ENCODE data around the gene VAC14.

VAC14 gene

GRCh38 chr16:70750893-70751467 is 50.0 kb downstream of the VAC14 start:
- peak; percentile 27; the same call in 1 of the 2 replicates for TF ChIP-seq POLR2AphosphoS5 (IDR thresholded peaks at IDR 0.05; ENCODE audit: low read depth, low read length)
- TF ChIP-seq FOXP2 (optimal IDR thresholded peaks at IDR 0.05; ENCODE audit: borderline replicate concordance, extremely low read depth, extremely low read length, insufficient read depth): no peak

DNA sequence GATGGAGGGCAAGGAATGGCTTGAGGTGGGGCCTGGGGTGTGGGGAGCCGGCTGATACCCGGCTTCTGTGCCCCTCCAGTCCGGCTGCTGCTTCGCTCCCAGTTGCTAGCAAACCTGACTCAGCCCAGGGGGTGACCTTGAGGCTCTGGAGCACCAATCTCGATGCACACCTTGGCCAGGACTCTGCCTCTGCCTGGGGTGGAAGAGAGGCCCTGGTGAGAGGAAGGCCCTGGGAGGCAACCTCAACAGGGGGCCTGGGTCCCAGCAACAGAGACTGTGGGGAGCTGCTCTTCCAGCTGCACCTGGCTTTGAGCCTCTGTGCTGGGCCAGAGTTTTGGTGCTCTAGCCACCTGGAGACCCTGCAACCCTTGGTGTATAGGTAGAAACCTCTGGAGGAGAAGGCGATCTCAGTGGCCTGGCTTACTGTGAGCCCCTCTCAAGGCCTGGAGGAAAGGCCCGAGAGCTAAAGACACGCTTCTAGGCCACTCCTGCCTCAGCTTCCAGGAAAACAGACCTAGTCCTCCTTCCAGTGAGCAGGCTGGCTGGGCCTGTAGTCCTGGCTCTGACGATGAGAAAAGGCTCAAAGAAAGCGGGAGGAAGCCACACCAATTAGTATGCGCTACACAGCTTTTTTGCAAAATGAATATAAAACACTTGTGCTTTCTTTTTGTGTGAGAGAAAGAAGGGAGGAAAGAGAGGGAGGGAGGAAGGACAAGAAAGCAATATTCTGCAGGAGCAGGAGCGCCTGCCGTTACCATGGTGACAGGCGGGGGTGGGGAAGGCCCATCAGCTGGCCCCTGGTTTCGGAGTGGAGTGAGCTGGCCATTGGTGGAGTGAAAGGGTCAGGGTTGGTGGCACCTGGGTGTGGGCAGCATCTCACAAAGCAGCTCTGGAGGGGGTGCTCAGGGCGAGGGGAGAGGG is 51.0 kb downstream of the VAC14 start:
- TF ChIP-seq TAF1 (IDR thresholded peaks at IDR 0.05; ENCODE audit: borderline replicate concordance, insufficient read depth, low read length) (no peak), REST (IDR thresholded peaks at IDR 0.05; ENCODE audit: insufficient read depth in 1 of 2, low read depth in 2 of 2, low read length in 2 of 2) (no peak), FOXP2 (optimal IDR thresholded peaks at IDR 0.05; ENCODE audit: borderline replicate concordance, extremely low read depth, extremely low read length, insufficient read depth) (no peak), SIN3A (IDR thresholded peaks at IDR 0.05; ENCODE audit: borderline replicate concordance, insufficient read depth, low read length) (no peak), POLR2AphosphoS5 (IDR thresholded peaks at IDR 0.05; ENCODE audit: low read depth, low read length) (no peak)

DNA sequence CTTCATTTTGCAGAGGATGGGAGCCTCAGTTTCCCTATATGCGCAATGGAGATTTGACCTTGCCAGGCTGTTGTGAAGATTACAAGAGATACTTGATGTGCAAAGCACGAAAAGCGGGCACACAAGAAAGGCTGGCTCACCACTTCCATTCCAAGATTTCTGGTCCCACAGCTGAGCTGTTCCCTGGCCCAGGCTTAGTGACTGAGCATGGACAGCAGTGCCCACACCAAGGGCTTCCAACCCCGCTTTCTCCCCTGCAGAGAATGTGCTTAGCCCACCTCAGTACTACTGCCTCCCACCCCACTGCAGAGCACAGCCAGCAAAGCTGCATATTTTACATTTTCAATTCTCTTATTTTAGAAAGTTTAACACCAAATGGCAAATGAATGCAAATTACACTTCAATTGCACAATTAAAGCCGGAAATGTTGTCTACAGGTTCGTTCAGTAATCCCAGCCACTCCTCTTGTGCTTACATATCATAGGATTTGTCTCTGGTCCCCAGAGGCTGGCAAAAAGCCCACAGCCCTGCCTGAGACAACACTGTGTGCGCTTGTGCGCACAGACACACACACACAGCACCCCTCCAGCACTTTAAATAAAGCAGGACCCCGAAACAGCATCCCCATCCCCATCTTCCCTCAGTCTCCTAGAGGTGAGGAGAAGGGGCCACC is 51.8 kb downstream of the VAC14 start:
- TF ChIP-seq SIN3A (IDR thresholded peaks at IDR 0.05; ENCODE audit: borderline replicate concordance, insufficient read depth, low read length) (no peak), TAF1 (IDR thresholded peaks at IDR 0.05; ENCODE audit: borderline replicate concordance, insufficient read depth, low read length) (no peak), POLR2AphosphoS5 (IDR thresholded peaks at IDR 0.05; ENCODE audit: low read depth, low read length) (no peak), REST (IDR thresholded peaks at IDR 0.05; ENCODE audit: insufficient read depth in 1 of 2, low read depth in 2 of 2, low read length in 2 of 2) (no peak), FOXP2 (optimal IDR thresholded peaks at IDR 0.05; ENCODE audit: borderline replicate concordance, extremely low read depth, extremely low read length, insufficient read depth) (no peak)

DNA sequence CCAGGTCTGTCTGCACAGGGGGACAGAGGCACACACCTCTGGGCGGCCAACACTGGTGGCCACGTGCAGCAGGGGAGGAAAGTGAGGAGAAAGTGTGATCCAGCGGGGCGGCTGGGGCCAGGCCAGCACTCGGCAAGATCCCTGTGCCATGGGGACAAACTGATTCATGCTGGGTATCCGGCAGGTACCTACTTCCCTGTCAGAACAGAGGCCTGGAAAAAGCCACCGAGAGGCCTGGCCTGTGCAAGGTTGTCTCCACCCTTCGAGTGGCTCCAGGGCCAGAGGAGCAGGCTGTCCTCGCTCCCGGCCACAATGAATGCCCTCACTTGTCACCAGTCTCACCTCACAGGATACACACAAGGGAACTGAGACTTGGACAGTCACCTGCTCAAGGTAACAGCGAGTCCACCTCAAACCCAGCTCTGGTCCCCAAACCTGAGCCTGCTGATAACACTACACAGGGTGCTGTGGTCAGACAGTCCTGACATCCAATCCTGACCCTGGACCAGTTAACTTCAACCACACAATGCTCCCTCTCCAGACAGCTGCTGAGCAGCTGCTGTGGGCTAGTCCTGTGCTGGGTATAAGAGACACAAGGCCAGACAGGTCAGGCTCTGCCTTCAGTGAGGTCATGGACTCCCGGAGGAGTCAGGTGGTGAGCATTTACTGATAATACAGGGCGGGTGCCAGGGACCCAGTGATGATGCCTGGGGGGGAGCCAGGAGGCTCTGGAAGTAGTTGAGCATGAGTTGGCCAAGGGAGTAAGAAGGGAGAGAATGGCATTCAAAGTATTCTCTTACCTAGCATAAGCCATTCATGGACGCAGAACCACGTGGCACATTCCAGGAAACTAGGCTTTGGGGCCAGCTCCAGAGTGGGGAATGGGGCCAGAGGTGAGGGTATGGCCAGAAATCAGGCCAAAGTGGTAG is 53.0 kb downstream of the VAC14 start:
- TF ChIP-seq REST (IDR thresholded peaks at IDR 0.05; ENCODE audit: insufficient read depth in 1 of 2, low read depth in 2 of 2, low read length in 2 of 2): no peak
- no peak for TF ChIP-seq POLR2AphosphoS5 (IDR thresholded peaks at IDR 0.05; ENCODE audit: low read depth, low read length)
- no peak for TF ChIP-seq TAF1 (IDR thresholded peaks at IDR 0.05; ENCODE audit: borderline replicate concordance, insufficient read depth, low read length)
